KG1 (cell line): Measurements from ENCODE around the gene PTPRA.

Experiments
- DNase-seq: peaks from one replicate; lab custom pipeline; 2025; lab: John Stamatoyannopoulos, UW

The PTPRA gene

GRCh38 chr20:2849529-2849928 lies 23.8 kb upstream of the PTPRA start:
- DNase-seq = no peak

DNA sequence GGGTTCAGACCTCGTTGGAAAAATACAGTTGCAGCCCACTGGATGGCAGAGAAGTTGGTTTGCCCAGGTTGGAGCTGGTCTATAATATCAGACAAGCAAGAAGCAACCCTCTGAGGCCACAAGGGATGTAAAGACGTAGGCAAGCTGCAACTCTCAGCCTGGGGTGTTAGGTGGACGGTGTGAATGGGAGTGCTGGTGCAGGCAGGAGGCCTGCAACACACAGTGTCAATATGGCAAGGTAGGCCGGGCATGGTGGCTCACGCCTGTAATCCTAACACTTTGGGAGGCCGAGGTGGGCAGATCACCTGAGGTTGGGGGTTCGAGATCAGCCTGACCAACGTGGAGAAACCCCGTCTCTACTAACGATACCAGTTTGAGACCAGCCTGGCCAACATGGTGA lies 22.2 kb upstream of the PTPRA start:
- DNase-seq = no peak

DNA sequence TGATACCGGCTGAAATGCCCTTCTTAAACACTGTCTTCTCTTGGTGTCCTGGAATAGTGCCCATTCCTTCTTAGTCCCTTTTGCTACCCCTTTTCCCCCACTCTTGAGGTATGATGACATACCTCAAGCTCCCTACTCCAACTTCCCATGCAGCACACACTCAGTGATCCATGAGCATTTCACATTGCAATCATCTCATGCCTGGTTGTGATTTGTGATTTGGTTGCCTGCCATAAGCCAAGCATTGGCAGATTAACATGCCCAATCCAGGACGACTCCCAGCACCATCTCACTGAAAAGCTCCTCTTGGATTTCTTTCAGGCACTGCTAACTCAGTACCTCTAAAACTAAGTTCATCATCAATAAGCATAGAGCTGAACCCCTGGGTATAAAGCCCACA lies 14.7 kb upstream of the PTPRA start:
- no peak for DNase-seq

- no peak for DNase-seq
These were observed 13.8 kb upstream of the PTPRA start for GRCh38 chr20:2859330-2860121.

GRCh38 chr20:2864626-2865025 lies 8.7 kb upstream of the PTPRA start:
- no peak for DNase-seq

- DNase-seq = no peak
These were observed 8.2 kb upstream of the PTPRA start for GRCh38 chr20:2865101-2865500.

- DNase-seq = no peak
These were observed 7.7 kb upstream of the PTPRA start for GRCh38 chr20:2865630-2866029.

GRCh38 chr20:2866236-2866635 lies 7.0 kb upstream of the PTPRA start:
- no peak for DNase-seq

GRCh38 chr20:2867081-2867864 lies 6.0 kb upstream of the PTPRA start:
- no peak for DNase-seq

DNA sequence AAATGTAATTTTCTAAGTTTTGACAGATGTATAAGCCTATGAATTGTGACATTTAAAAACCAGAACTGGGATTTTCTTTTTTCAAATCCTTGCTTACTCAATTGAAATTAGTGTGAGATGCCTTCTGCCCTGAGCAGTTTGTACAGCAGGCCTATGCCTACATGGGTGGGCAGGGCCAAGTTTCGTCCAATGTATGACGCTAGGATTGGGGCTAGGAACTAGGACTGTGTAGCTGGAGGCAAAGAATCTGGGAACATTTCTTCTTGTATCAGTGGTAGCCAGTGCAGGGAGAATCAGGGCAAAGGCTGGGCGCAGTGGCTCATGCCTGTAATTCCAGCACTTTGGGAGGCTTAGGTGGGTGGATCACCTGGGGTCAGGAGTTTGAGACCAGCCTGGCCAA lies 3.9 kb upstream of the PTPRA start:
- DNase-seq = no peak

DNA sequence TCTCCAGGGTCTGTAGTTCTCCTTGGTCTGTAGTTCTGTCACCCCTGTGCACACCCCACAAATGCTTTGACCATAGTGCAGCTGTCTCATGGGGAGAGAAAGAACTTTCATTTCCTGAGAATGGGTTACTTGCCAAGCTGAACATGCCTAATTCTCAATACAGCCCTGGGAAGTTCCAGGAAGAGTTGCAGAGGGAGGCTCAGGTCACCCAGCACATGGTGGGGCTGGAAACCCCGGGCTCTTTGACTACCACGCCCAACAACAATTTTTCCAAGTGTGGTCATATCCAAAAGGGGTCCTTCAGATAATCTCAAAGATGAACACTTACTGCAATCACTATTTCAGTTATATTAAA lies 2.2 kb upstream of the PTPRA start:
- DNase-seq = no peak

DNA sequence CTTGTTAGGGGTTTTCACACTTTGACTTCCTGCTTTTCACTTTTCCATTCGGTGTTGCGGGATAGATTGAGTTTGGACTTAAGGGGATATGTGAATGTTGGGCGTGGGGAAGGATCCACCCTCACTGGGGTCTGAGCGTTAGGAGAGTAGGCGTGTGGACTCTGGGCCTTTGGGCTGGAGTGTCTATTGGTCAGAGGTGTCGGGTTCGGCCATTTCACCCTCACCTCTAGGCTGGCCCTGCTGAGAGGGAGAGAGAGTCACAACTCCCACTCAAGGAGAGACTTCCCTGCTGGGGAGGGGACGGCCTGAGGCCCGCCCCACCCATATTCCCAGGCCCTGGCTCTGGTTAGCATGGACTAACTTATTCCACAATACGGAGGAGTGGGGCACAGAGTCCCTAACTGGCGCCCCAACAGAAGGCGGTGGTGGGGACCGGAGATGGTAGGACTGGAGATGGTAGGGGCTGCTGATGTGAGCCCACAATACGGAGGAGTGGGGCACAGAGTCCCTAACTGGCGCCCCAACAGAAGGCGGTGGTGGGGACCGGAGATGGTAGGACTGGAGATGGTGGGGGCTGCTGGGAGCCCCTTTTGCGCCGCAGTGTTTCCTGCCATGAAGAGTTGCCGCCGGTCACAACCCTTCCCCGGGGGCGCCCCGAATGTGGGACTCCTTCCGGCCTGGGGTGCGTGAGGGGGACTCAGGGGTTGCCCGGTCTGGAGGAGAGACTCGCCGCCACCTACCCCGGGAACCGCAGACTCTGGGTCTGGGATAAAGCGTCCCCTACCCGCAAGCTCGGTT lies 1.4 kb upstream of the PTPRA start:
- no peak for DNase-seq

DNA sequence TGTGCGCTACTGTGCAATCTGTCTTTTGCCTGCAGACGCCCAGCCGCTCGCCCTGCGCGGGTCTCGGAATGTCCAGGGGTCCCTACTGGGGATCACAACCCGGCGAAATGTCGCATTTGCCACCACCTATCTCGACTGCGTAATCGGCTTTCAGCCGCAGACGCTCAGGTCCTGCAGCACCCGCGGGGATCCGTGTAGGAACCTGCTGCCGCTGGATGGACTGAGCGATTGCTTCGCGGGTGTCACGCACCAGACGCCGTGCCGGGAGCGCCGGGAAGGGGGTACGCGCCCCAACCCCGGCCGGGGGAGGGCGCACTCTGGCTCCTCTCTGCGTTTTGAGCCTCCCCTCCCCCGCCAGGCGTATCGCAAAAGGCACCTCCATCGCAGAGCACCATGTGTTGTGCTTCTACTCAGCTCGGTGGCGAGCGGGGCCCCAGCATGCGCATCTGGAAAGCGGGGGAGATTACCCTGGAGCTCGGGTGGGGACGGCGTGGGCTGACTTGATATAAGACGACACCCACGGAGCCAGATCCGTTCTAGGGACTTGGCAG lies 747 bp upstream of the PTPRA start:
- DNase-seq = peak; percentile 55

GRCh38 chr20:2873747-2874041 lies 413 bp downstream of the PTPRA start:
- no peak for DNase-seq

DNA sequence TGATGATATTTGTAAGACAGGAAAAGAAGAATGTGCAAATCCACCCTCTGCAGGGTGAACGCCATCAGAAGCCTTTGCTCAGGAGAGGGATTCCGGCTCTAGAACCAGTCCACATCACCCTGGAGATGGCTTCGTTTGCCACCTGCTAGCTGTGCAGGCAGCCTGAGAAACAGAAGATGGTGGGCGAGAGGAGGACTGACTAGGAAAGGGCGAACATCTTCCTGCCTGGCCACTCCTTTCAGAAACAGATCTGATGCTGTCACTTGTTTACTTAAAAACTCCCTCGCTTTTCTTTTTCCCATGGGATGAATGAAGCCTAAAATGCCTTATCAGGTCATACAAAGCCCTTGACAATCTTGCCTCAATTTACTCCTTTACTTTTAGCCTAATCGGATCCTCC lies 1.2 kb downstream of the PTPRA start:
- no peak for DNase-seq

DNA sequence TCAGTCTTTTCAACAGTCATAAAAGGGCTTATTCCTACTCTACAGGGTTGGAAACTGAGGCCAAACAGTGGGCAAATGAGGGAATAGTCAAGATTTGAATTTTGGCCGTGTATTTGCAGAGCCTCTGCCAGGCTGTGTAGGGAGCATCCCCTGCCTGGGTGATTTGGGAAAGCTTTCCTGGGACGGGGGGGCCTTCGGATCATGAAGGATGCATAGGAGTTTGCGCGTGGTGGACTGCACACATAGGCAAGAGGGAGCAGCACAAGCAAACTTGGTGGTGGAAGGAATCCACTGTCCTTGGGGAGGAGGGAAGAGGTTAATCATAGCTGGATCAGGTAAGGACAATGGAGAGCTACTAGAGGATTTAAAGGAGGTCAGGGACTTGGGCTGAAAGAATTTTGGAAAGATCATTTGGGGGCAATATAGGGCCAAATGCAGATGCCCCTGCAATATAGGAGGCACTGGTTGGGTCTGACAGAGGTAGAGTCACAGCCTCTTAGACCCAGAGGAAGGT lies 2.5 kb downstream of the PTPRA start:
- no peak for DNase-seq

- DNase-seq = no peak
These were observed 5.2 kb downstream of the PTPRA start for GRCh38 chr20:2878515-2878914.

- DNase-seq = no peak
These were observed 5.9 kb downstream of the PTPRA start for GRCh38 chr20:2879146-2879545.

- no peak for DNase-seq
These were observed 7.4 kb downstream of the PTPRA start for GRCh38 chr20:2880650-2881049.

DNA sequence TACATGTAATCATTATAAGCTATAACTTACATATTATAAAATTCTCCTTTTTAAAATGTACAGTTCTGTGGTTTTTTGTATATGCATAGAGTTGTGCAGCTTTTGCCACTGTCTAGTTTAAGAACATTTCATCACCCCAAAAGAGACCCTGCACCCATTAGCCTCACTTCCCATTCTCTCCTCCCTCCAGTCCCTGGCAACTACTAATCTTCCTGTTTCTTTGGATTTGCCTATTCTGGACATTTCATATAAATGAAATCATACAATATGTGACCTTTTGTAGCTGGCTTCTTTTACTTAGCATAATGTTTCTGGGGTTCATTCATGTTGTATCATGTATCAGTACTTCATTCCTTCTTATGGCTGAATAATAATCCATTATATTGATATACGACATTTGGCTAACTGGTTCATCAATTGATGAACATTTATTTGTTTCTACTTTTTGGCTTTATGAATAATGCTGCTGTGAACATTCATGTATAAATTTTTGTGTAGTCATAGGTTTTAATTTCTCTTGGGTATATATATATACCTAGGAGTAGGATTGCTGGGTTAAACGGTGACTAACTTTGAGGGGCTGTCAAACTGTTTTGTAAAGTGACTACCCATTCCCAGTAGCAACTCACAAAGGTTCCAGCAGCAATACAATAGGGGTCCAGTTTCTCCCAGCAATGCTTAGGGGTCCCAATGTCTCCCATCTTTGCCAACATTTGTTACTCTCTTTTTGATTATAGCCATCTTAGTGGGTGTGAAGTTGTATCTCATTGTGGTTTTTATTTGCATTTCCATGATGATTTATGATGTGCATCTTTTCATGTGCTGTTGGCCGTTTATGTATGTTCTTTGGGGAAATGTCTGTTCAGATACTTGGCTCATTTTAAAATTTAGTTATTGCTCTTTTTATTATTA lies 10.7 kb downstream of the PTPRA start:
- DNase-seq = no peak

- no peak for DNase-seq
These were observed 14.4 kb downstream of the PTPRA start for GRCh38 chr20:2887715-2888114.
